NCI-H2227 (cell line): ENCODE data around the gene RPL9.
"Not testable (repeated sequence)": the region's sequence is repeated elsewhere in the genome, so short reads cannot be mapped to it uniquely, and the experiment has no call there.

ENCODE experiments used
- DNase-seq: peaks from one replicate; lab custom pipeline; 2025; ENCODE audit not compliant: unreplicated experiment; lab: John Stamatoyannopoulos, UW

The RPL9 gene

DNA sequence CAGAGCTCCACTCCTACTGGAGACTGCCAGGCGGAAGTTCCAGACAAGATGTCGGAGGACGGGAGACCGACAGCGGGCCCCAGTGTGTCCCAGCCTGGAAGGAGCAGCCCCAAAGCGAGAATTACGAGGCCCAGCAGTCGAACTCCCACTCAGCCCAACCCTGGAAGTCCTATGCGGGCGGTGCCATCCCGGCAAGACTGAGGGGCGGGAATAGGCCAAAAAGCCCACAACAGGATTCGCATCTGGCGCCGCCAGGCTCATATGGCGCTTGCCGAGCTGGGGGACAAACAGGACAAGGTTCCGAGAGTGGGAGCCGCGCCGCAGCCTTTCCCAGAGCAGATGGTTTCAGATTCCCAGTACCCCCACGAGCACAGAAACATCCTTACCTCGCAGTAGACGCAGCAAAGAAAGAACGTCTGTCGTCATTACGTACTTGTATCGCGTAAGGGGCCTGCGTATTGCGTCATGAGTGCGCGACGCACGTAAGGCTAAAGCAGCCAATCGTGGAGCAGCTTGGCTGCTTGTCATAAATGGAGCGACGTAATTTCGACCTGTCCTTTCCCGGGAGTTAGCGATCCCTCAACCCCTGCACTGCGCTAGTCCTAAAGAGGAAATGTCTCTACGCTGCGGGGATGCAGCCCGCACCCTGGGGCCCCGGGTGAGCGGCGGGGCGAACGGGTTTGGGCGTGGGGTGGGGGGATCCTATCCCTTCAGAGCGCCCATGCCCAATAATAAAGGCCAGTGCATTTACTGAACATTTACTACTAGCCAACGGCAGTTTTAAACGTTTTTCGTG, at the start of gene RPL9, which contains the start of gene LIAS:
RPL9 (minus strand) TSS at position 418 of the 796 bp plus-strand sequence. CDS start 483 bp downstream, outside the sequence.
LIAS (plus strand) TSS at position 552 of the 796 bp plus-strand sequence; CDS start at position 614, 62 bp downstream.
- peak; percentile 97 for DNase-seq

DNA sequence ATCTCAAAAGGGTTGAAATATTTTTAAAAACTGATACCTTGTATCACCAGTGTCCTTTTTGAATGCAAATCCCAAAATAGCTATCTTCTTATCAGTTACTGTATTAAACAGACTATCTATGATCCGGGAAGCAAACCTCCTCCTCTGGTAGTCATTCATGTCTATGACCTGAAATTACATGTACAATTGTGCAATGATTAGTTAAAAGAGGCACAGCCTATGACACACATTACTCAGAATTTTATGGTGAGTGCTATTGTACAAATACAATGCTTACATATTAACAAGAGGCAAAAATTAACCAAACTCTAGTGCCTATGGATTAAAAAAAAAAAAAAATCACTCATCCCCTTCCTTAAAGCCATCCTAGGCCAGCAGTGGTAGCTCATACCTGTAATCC, 46.9 kb upstream of the RPL9 start:
- DNase-seq: no peak

DNA sequence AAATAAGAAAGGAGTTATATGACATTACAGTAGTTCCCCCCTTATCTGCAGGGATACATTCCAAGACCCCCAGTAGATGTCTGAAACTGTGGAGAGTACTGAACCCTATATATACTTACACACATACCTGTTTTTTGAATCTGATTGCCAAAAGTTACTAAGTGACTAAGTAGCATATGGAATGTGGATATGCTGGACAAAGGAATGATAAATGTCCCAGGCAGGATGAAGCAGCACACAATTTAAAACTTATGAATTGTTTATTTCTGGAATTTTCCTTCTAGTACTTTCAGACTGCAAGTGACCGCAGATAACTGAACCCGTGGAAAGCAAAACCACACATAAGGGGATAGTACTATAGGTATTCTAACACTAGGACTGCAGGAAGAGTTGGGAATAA, 45.8 kb upstream of the RPL9 start:
- DNase-seq: no peak

DNA sequence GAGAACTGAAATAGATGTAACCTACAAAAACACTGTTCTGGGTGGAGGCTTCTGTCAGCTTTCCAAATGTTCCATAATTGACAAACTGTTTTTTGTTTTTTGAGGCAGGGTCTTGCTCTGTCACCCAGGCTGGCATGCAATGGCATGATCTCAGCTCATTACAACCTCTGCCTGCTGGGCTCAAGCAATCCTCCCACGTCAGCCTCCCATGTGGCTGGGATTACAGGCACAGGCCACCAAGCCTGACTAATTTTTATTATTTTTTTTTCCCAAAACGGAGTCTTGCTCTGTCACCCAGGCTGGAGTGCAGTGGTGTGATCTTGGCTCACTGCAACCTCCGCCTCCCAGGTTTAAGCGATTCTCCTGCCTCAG, 43.9 kb upstream of the RPL9 start:
- not testable (repeated sequence) for DNase-seq

DNA sequence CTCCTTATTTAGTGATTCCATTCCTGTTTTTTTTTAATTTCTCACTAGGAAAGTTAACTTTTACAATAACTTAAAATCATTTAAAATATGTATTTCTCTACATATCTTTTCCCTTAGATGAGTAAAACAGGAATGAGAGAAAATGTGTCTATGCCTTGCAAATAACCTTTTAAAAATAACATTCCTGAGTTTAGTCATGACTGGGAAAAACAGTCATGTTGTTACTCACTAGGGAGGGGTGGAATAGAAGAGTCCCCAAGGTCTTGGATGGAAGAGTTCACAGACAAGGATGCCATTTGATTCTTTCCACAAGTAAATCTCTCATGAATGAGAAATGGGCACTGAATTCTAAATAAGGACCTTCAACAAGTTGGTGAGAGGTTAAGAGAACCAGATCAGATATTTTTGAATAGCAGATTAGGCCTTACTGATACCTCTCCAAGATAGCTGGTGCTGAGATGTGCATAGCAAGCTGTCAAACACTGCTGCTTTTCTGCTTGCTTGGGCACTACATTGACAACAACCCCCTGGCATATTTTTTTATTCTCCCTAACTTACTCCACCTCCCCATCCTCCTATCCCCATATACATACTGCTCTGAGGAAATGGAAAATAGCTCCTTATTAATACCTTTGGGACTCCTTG, 43.4 kb upstream of the RPL9 start:
- no peak for DNase-seq

DNA sequence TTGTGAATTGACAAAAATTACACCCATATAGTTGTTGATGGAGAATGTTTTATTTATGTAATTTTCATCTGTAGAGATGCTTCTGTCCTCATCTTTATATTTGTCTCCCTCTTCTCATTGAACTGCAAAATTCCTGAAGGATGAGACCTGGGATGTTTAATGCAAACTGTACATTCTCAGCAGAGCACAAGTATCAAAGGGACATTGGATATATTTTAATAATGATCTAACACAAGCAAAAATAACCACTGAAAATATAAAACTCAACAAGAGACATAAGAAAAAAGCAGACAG, 40.0 kb upstream of the RPL9 start:
- no peak for DNase-seq

DNA sequence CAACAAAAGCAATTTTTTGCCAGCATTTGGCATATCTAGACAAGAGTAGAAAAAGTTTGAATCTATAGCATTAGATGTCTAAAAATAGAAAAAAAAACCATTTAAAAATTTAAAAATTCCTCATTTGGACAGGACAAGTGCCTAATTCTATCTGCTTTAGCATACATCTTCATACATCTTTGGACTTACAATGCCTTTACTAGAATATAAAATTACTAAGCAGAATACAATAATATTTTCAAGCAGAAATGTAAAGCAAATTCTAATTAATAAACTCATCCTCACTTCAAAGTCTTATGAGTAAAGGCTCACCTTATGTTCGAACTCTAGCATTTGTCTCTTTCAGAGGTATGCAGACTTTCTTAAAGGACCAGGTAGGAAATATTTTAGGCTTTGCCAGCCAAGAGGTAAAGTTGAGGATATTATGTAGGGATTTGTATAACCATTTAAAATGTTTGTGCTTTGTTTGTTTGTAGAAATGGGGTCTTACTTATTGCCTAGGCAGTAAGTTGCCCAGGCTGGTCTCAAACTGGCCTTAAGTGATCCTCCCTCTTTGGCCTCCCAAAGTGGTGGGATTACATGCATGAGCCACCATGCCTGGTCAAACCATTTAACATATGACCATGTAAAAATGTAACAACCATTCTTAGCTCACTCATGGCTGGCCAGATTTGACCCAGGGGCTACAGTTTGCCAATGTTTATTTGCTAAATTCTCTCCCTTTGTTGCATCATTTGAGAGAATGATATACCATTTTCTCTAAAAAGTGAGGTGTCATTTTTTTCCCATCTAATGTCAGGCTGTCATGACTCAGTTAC, 39.4 kb upstream of the RPL9 start:
- no peak for DNase-seq

DNA sequence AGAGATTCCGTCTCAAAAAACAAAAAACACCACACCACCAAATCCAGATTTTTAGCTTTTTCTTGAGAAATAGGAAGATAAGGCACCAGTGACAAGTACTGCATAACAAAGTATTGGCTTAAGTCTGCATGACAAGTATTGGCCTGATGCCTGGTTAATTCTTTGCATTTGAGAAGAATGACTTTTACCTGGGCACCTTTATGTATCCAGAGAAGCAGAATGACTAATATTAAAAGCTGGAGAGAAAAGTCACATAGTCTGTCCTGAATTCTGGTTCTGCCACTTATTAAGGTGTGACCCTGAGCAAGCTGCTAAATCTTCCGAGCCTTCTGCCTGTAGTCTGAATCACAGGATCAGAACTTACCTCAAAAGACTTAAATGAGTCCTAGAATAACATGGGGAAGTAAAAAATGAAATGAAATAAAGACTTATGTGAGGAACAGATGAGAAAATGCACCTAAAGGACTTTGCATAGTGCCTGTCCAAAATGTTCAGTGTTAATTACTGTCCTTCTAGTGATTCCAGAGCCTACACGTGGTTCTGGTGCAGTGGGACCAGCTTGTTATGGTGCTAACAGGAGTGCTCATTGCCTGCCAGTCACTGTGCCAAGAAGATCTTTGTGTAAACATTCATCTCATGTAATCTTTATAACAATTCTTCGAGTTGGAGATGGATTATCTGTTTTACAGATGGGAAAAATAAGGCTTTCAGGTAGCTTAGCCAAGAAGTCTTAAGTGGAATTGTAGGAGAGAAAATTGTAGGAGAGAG, 36.9 kb upstream of the RPL9 start:
- no peak for DNase-seq

DNA sequence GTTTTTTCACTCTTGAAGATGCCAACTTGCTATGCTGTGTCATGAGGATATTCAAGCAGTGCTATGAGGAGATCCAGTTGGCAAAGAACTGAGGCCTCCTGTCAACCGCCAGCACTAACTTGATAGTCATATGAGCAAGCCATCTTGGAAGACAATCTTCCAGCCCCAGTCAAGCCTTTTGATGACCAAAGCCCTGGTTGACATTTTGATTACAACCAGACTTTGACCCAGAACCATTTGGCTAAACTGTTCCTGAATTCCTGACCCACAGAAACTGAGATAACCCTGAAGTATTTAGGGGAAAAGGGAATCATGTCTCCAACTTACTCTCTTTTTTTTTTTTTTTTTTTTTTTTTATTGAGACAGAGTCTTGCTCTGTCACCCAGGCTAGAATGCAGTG, 35.6 kb upstream of the RPL9 start:
- no peak for DNase-seq

DNA sequence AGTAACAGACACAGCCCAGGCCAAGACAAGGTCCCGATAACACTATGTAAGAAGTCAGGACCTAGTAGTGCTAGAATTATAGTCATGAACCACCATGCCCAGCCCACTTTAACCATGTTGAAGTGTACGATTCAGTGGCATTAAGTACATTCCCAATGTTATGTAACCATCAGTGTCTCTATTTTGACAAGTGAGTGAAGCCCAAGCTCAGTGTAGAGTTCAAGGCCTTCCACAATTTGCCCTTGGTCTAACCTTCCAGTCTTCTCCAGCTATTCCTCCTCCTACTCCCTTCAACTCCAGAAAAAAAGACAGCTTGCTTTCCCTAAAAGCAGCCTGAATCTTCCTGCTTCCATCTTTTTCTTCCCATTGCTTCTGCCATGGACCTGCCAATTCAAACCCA, 31.6 kb upstream of the RPL9 start:
- no peak for DNase-seq

DNA sequence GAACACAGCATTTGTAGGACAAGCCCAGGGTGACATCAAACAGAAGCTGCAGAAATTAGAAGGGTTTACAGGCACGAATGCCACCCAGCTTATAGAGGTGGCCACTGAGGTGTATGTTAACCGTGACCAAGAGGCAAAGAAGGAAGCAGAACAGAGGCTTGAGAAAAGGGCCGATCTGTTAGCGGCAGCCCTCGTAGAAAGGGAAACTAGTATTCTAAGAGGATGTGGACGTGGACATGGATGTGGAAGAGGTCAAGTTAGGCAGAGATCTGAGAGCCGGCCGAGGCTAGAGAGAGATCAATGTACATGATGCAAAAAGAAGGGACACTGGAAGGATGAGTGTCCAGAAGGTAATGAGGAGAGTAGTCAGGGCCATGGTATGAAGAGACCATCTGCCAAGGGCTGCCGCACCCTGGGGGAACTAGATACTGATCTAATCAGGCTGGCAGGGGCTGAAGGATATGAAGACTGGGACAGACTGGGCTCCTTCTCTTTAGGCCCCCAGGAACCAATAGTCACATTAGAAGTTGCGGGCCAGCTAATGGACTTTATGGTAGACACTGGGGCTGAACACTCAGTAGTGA, 27.6 kb upstream of the RPL9 start:
- no peak for DNase-seq

DNA sequence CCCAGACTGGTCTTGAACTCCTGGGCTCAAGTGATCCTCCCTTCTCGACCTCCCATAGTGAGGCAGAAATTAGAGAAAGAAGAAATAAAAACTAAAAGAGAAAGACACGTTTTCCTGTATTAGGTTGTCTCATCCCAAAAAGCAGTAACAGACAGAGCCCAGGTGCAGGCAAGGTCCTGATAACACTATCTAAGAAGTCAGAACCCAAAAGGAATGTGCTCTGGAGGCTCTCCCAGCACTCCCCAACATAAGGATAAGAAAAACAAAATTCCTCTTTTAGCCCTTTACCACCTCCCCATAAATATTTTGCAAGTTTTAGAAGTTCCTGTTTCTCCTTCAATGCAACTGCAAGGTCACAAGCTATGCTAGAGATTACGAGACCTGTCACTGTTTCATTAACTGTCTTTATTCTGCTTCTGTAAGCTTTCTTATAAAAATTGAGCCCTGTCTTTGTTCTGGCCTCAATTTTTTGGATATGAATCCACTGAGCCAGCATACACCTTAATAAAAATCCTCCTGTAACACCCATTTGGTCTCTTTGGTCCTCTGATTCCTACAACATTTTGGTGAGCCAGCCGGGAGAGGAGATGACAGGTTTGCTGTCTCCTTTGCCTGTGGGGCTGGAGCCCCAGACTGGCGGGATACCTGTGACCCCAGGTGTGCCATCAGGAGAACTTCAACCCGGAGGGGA, 26.0 kb upstream of the RPL9 start:
- DNase-seq: no peak

DNA sequence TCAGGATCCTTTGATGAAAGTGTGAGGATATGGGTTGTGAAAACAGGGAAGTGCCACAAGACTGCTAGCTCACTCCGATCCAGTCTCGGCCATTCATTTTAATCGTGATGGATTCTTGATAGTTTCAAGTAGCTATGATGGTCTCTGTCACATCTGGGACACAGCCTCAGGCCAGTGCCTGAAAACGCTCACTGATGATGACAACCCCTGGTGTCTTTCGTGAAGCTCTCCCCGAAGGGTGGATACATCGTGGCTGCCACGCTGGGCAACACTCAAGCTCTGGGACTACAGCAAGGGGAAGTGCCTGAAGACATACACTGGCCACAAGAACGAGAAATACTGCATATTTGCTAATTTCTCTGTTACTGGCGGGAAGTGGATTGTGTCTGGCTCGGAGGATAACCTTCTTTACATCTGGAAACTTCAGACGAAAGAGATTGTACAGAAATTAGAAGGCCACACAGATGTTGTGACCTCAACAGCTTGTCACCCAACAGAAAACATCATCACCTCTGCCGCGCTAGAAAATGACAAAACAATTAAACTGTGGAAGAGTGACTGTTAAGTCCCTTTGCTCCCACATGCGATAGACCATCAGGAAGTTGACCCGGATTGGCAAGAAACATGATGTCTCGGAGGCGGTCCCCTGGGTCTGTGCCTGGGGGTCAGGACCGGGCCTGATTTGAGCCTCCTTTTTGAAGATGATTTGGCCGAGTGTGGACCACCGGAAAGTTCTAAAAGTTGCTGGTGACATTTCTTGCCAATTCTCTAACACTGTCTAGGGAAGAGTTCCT, 22.4 kb upstream of the RPL9 start:
- DNase-seq: no peak

DNA sequence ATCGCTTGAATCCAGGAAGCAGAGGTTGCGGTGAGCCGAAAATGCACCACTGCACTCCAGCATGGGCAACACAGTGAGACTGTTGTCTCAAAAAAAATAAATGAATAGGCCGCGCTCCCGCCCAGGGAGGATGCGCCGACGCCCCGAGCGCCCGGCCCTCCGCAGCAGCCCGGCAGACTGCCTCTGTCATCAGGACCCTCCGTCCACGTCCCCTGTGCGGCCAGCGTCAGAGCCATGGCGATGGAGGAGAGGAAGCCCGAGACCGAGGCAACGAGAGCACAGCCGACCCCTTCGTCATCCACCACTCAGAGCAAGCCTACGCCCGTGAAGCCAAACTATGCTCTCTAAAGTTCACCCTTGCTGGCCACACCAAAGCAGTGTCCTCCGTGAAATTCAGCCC, 21.5 kb upstream of the RPL9 start:
- no peak for DNase-seq

DNA sequence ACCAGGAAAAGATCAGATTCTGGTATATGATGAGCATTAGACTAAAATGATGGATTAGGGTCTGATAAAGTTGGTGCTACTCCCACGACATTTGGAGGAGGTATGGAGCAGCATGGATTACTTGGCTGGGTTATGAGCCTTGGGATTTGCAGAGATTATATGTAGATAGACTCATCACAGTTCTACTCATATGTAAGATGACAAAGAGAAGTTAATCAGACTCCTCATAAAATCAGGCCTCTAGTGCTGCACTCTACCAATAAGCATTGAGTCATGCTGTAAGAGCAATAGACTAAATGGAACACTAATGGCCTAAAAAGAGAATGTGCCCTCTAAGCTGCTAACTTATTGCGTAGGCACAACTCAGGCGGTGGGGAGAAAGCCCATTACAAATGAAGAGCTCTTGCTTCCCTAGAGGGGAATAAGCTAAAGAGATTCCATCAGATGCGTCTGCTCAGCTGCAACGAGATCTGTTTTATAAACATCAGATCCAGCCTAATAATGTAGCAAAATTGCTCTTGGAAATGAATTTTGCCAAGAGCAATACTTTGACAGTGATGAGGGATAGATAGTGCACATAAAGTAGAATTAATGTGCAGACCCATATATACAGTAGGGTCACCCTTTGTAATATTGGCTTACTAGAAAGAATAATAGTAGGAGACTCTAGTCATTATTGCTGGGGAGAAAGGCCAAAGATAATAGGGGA, 17.6 kb upstream of the RPL9 start:
- DNase-seq: no peak

DNA sequence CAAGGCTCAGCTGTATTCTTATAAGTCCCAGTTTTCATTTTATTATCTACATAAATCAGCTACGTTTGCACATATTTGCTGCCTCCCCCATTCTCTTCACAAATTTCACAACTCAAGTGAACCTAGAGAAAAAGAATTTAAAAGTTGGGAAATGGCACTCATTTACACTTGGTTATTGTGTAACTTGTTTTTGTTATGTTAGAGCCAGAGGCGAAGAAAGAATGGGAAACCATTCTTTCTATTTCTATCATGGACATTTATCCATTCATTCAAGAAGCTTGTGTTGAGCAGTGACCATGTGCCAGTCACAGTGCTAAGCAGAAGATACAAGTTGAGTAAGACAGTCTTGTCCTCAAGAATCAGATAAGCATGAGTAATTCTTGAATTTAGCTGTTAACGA, 13.7 kb upstream of the RPL9 start:
- no peak for DNase-seq

DNA sequence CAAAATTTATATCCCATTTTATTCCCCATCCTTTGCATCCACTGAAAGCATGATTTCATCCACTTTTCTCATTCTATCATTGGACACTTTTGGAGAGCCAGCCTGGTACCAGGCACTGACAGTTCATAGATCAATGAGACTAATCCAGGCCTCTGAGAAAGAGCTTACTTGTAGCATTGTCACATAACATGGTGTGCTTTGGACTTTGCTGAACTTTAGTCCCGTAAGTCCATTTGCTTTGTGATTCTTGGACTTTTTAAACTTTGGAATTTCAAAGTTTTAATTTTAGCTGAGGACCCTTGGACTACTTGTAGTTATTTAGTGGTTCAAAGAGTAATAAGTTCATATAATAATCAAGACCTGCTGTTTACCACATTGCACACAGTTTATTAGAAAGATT, 11.7 kb upstream of the RPL9 start:
- no peak for DNase-seq

DNA sequence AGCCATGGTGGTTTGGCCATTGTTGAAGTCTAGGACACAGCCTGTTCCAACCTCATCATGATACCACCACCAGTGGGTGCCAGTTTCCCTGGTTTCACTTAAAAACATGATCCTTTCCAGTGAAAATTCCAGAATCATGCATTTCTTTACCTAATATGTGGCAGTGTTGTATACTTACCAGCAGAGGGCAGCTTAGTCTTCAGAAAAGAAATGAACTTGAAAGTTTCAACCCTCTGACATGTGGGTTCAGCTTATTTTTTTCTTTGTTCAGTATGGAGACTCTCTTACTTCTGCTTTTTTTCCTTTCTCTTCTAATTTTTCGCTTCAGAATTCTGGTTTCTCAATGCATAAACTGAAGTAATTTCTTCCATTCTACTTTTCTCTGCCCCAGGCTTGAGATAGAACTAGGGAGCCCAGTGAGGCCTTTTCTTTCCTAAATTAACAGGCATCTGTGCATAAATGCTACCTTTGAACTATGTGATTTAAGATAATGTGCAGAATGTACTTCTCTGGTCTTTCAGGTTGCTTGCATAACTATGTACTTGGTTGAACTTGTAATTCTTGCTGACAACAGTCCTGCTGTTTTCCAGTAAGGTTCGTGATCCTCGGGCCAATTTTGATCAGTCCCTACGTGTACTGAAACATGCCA, 10.8 kb upstream of the RPL9 start:
- DNase-seq: peak; percentile 73
